GM18526 (cell line): ENCODE results near the gene C11orf16.
A peak's percentile ranks its signal among the peaks of the same experiment; 100 is the strongest.

Experiments used
- POLR2A ChIP-seq: IDR thresholded peaks from 3 replicates; pipeline ENCODE4 v1.6.1; 2011; ENCODE audit not compliant: insufficient read length; ENCODE audit errors: extremely low read depth

Gene C11orf16, protein sequence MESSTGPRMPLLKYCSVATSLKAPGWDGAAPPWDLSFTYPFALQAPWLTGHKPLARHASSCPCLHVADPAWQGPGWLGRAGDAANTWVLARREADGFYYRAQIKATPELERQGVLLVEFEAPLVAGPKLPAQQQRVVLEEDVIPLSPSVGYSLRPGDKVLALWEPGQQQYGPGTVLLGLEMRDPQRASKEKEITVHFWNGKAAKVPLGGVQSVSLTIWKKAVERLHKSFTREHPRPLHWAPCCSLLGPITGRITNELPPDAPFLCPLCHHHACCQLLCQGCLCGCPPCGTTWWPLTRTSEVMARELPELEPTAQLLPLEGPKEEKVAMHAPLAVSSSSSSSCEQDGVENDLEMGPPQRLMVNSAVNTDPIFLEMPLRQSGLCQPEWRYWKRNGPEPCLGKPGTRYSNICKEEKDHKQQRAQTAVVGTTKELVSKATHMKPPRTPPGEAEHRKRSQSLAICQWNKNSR

DNA sequence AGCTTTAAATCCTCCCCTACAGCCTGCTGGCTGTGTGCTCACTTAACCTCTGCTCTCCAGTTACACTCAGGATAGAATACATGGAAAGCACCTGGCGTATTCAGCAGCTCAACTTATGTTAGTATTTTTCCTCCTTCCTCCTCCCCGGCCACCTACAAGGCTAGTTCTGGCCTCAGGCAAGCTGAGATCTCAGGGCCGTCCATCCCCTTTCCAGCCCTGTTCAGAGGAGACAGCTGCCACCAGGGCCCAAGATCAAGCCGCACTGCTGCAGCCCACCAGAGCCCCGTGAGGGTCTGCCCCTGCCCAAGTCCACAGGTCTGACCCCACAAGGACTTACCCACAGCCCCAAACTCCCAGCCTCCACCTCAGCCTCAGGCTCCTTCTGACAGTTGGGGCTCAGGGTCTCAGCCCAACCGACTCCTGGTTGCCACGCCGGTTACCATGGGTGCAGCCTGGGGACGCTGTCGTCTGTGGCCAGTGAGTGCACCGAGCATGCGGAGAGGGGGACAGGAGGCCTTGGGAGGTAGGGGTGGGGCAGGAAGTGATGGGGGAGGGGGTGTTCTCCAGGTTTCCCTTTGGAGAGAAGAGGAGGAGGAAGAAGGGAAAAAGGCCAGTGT is at the start of gene C11orf16:
TSS of gene C11orf16 (minus strand) at position 384 of the 617 bp plus-strand sequence. CDS start 639 bp downstream, outside the sequence.
- no peak for TF ChIP-seq POLR2A

DNA sequence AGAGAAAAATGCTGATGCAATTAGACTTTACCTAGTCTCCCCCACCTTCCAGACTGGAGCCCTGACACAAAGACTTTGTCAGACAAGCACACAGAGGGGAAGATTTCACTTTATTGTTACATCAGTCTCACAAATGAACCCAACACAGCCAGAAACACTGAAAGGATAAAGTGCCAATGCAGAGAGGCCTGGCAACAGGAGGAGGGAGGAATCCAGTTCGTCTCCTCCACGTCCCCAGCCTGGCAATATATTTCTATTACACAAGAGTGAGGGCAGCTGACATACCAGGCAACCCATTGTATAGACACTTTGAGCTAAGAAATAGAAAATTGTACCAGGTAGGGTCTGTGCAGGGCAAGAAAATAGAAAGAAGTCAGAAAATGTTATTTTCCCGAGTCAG is 47.7 kb upstream of the C11orf16 start:
- TF ChIP-seq POLR2A, result no peak

DNA sequence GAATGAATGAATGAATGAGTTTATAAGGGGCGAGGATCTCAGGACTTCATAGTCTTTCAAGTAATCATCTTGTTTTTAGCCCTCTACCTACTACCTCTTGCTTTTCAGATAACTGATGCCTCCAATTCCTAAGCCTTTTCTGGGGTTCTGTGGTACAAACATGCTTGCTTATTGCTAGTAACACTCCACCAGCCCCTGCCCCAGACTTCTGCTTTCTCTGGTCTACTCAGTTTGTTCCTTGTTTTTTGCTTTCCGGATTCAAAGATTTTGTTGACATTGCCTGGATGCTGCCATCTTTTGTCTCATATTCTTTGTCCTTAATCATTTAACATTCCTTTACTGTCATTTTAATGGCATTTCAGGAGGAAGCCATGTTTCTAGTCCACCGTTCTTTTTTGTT is 40.4 kb upstream of the C11orf16 start:
- TF ChIP-seq POLR2A, result no peak

DNA sequence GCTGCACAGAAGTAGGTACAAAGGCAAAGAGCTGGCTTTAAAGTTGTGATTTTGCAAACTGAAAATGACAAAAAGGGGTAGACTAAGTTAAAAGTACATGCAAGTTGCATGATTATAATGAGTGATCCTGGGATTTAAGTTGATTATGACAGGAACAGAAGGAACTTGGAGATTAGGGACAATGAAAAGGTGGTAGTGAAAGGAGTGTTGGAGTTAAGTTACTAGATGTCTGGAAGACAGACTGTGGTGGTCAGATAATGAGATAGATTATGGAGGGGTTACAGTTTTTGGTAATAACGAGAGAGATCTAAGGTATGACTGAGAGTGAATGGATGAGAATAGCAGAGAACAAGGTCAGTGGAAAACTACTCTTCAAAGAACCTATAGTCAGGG is 39.2 kb upstream of the C11orf16 start:
- no peak for TF ChIP-seq POLR2A

DNA sequence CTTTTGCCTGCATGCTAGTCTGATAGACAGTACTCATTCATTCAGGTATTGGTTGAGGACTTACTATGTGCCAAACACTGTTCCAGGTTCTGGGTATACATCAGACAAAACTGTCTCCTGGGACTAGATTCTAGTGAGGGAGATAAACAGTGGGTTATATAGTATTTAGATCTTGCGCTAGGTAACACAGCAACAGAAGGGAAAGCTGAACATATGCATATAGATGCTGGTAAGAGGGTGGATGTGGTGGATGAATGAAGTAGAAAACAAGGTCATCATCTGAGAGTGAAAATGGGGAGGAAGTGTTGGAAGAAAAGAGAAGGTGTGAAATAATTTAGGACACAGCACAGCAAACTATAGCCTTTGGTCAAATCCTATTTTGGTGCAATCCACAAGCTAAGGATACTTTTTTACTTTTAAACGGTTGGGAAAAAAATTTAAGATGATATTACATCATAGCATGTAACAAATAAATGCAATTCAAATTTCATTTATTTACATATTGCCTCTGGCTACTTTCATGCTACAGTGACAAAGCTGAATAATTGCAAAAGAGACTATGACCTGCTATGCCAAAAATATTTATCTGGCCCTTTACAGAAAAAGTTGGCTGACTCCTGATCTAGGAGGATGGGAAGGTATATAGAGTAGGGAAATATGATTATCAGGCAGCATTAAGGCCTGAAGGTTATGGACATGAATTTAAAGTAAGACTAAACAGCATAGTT is 38.6 kb upstream of the C11orf16 start:
- no peak for TF ChIP-seq POLR2A

DNA sequence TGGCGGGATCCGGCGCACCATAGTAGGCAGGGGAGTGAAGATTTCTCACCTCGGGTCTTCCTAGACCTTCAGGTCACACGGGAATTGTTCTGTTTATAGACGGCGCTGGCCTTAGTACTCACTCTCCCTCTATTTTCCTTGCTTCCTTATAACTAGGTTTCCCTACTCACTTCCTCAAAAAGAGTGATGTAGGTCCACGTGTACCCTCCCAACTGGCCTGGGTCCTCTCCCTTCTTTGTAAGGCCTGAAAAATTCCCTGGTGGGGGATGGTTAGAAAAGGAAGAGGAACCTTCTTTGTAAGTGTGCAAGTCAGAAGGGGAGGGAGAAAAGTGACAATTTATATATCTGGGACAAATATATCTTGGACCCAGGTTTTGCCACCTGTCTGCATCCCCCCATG is 34.4 kb upstream of the C11orf16 start:
- no peak for TF ChIP-seq POLR2A

DNA sequence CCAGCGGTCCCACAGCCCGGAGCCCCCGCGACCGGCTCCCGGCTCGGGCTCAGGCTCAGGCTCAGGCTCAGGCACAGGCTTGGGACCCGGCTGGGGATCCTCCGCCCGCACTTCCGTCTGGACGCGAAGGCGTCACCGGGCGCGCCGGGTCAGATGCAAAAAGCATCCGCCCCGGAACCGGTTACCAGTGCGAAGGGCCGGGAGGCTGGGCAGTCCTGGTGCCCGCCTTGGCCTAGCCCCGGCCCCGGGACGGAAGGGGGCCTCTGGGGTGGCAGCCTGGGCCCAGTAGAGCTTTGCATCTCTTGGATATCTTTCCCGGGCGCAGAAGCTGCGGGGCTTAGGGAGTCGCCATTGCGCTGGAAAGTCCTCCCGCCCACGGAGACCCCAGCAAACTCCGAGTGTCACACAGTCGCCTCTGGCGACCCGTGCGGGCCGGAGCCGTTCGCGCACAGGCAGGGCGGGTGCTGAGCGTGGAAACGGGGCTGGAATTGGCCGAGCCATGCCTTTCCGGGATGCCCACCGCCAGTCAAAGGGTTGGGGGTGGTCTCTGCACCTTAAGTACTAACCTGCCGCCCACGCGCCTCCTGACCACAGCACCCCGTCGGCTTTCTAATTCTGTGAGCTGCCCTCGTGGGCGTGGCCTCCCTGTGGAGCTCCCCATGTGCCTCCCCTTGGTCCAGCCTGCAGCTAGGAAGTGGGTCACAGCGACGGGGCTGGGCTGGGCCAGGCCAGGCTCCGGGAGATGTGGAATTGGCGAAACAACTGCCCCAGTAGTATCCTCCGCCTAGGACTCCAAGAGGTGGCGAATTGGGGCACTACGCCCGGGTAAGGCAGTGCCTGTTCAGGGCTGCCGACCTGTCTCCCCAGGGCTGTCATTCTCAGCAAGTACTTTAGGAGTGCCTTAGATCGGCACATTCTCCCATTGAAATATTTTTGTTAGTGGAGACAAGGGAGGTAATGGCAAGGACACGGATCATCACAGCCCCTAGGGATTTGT is 31.9 kb upstream of the C11orf16 start, which contains the start of gene TMEM9B:
TSS of gene TMEM9B (minus strand) at position 119 of the 997 bp plus-strand sequence. CDS start 129 bp downstream, outside the sequence.
- TF ChIP-seq POLR2A, result peak; percentile 72

DNA sequence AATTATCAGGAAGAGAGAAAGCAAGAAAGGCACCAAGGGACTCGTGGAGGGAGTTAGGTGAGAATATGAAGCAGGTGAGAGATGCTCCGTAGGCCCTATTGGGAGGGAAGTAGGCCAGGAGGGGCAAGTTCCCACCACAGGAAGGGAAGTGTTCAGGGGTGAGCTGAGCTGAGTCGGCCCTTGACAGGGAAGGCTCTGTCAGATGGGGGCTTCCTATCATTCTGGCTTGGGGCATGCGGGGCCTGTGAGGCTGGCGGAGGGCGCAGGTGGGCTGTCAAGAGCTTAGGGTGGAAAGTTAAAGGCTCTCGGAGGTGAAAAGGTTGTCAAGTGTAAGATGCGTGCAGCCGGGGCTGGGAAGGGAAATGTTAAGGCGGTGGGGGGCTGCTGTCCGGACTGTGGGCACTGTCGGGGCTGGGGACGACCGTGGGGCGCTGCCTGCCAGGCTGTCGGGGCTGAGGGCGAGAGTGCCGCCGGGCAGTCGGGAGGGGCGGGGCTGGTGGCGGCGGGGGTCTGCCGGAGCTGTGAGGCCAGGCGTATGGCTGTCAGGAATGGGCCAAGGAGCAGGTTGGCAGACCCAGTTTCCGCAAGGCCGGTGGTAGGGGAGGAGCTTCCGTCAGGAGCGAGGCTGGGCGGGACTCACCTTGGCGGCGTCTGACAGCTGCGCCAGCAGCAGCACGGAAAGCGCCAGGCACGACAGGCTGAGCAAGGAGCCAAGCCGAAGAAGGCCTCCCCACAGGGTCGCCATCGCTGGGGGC is 31.0 kb upstream of the C11orf16 start:
- TF ChIP-seq POLR2A, result no peak

DNA sequence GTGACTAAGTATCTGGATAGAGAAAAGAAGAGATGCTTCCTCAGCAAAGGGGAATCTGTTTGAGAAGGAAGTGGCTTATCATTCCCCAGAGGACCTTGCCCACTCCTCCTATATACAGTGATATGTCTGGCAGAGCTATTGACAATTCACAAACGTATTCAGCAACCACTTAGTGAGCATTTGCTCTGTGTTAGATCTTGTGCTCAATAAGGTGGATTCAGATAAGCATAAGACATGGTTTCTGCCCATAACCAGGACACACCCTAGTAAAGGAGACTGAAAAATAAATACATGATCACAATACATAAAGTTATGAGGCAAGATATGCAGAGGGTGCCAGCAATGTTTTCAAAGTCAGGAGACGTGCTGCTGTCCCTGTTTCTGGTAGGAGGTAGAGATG is 30.1 kb upstream of the C11orf16 start:
- no peak for TF ChIP-seq POLR2A

DNA sequence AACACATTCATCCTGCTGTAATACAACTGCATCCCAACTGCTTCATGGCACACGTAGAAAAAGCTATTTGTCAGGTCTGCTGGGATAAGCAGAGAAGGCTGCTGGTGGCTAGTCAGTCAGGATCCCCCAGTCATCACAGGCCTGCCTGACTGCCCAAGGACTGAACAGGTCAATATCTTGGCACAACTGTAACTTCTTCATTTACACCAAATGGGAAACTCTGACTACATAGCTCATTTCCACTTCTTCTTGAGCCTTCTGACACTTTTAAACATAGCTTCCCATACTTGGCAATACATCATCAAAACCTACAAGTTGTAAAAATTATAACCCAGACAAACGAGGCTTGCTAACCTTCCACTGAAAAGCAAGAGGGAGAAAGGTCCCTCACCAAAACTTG is 28.7 kb upstream of the C11orf16 start:
- TF ChIP-seq POLR2A, result no peak

DNA sequence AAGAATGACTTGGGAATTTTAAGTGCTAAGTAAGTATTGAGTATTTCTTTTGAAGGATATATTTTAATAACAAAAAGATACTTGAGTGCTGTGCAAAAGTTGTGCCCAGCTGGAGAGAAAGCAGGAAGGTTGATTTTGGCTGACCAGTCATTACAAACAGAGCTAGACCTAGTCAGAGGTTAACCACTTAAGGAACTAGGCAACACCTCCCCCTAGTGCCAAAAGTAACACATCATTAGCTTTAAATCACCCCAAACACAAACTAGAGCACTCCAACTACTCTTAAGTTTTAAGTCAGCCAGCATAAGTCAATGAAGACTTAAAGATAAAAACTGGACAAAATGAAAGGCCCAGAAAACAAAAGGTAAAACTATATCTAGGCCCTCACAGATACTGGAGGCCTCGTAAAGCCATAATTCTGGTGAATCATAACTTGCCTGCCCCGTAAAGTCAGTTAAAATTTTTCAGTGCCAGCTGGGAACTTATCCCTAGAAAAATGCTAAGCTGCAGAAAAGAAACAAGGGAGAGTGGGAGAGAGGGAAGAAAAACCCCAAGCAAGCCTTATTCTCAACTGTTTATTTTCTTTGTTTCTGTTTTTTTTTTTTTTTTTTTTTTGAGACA is 26.9 kb upstream of the C11orf16 start:
- no peak for TF ChIP-seq POLR2A

DNA sequence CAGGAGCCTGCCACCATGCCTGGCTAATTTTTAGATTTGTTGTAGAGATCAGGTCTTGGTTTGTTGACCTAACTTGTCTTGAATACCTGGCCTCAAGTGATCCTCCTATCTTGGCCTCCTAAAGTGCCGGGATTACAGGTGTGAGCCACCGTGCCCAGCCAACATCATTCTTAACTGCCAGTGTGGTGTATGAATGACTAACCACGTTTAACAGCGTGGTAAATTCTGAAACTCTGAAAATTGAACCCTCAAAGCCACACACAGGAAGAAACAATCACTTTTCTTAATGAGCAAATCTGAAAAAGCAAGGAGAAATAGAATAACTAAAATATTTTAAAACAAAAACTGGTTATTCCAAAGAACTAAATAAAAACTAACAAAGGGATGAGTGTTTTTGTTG is 24.1 kb upstream of the C11orf16 start:
- no peak for TF ChIP-seq POLR2A

DNA sequence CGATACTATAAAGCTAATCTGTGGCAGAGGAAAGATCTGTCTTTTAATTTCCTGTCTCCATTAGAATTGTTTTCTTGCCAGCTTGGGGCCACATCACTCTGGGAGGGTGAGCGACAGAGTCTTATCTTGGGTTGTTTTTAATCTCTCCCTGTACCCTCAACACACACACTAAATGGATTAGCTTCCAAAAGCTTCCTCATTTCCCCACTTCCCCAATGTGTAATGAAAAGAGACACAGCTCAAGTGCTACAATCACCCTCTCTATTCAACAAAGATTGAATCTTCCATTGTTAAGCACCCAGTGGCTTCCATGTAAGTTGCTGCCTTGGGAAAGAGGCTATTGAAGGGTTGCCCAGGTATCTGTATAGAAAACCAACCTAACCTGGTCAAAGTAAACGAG is 16.1 kb upstream of the C11orf16 start:
- TF ChIP-seq POLR2A, result no peak
